SHP77 (cell line): ENCODE data around the gene CAP2.

Source experiments
- DNase-seq, 2 experiments: peaks; one replicate each; lab custom pipeline; 2025; lab: John Stamatoyannopoulos, UW

The CAP2 gene

DNA sequence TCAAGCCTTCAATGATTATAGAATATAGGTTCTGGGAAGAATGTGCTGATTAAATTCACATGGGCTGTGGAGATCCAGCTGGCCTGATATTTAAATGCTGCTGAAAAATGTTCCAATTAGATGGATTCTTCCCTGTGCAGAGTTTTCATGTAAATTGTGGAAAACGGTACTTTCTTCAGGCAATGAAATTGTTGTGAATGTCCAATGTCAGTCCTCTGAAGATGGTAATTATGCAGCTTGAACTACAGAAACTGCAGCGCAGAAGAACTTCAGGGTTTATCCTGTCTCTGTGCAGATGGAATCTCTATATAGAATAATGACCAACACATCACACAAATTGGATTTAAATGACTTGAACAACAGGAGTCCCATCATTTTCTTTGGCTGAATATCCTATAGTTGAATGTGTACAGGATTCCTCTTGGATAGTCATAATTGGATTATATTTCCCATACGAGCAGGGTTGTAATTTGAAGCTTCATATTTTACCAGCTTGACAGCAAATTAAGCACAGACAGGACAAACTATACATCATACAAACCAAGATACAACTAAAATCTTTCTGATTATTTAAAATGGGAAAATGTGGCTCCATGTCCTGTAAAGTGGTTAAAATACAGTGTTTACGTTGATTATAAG lies 82.3 kb downstream of the CAP2 start:
- no peak for DNase-seq

GRCh38 chr6:17476511-17476910 lies 83.1 kb downstream of the CAP2 start:
- DNase-seq: no peak

DNA sequence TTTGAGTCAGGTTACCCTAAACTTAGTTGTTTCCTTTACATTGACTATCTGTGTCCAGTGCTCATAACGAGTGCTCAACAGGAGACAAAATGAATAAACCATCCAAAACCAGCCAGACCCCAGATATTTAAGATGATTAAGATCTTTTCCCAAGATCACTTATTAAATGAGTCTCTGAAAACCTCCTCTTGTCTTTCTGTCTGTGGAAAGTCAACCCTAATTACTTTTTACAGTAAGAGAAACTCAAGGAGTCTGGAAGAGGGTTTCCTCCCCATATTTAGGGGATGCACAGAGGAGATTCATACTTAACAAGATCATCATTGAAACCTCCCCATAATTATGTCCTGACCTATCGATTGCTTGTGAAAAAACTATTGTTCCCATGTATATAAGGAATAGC lies 84.0 kb downstream of the CAP2 start:
- no peak for DNase-seq

DNA sequence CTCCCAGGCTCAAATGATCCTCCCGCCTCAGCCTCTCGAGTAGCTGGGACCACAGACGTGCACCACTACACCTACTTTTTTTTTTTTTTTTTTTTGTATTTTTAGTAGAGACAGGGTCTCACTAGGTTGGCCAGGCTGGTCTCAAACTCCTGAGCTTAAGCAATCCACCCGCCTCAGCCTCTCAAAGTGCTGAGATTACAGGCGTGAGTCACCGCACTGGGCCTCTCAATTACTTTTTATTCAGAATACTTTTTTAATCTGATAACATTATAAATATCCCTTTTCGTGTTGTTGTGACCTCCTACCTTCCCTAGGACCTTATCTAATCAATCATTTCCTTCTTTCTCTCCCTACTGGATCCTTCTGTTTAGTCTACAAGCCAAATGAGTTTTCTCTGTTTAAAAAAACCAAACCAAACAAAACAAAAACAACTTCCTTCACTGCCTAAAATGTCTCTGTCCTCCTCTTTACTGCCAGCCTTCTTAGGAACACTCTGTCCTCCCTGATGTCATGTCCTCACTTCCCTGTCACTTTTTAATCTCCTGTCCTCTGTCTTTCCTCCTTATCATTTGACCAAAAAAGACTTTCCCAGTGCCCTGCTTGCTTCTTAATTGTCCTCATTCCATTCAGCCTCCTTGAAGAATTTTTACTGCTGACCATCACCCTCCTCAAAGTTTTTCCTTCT lies 85.0 kb downstream of the CAP2 start:
- DNase-seq: no peak

- DNase-seq: no peak
Measured at GRCh38 chr6:17478946-17479345, 85.6 kb downstream of the CAP2 start.

- DNase-seq: no peak
Measured at GRCh38 chr6:17480476-17480875, 87.1 kb downstream of the CAP2 start.

GRCh38 chr6:17482711-17483110 lies 89.3 kb downstream of the CAP2 start:
- DNase-seq: no peak

DNA sequence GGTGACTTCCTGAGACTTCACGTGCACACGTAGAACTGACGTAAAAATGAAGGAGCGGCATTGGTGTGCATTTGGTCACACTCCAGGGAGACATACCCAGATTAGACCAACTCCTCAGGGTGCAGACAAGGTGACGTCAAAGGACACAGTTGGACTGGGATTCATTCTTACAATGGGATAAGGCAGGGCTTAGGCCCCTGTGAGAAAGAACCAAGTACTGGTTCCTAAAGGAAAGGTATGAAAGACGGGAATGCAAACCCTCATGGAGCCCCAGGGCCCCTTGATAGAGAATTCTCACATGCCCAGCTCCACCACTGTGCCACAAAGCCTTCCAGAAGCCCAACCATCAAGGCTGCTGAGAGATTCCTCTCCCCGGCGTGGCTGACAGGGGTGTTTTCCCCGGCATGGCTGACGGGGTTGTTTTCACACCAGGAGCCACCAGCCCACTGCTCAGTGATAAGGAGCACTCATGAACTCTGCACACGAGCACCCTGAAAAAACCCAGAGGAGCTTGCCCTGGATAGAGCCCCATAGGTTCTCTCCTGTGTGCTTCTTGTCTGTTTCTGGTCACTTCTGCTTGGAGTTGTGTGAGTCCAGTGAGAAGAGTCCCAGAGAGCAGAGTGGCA lies 90.1 kb downstream of the CAP2 start:
- no peak for DNase-seq

DNA sequence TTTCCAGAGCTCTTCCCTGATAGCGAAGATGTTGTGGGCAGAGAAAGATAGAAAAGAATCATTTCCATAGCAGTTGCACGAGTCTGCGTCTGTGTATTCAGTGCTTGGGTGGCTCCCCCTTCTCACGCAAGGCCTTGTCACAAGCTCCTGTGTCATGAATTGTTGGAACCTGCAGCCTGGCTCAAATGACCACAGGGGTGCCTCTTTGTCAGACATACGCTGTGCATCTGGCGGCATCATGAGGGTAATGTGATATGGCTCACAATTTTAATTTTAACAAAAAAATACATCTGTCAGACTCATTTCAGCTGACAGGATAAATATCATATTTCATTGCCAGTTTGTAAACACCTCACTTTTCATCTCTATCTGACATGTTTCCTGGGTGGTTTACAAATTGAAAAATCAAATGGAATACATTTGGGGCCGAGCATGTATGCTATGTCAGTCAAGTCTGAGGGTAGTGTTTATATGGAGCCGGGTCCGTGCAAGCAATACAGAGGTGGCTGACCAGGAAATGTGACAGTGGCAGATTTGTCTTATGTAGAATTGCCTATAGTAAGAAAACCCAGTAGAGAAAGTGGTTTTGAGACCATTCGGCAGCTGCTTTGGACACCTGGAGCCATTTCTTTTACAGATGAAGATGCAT lies 90.9 kb downstream of the CAP2 start:
- peak; percentile 67 to 69 for DNase-seq

DNA sequence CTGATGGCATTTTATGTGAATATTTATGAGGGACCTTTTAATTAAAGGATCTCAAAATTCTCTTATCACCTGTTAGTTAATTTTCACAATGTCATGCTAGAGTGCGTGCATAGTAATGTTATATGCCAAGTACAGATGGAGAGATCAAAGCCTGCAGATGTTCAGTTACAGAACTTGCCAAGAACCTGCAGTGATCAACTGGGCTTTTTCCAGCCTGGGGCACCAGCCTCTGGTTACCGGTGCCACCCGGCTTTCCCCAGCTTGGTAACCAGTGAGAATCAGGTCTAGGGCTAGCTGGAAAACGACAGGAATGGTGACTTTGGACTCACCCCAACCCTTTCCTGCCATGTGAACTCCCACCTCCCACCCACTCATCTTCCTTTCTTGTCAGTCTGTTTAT lies 91.8 kb downstream of the CAP2 start:
- no peak for DNase-seq

- no peak for DNase-seq
Measured at GRCh38 chr6:17485946-17486345, 92.6 kb downstream of the CAP2 start.

DNA sequence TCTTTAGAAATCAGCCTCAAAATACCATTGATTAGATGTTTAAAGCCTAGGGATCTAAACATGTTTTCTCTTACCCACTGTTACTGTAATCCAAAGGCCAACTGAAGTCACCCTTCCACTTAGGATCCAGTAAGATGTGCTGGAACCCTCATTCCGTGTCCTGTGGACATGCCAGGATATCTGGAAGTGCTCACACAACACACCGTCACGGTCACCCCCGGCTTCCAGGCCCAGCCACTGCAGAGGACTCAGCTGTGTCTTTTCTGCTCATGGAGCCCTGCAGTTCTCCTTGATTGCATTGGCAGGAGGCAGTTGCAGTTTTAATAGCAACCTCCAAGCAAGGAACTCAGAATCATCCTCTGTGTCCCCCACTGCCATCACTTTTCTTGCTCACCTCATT lies 93.3 kb downstream of the CAP2 start:
- DNase-seq: no peak

GRCh38 chr6:17490724-17491123 lies 97.3 kb downstream of the CAP2 start:
- no peak for DNase-seq

DNA sequence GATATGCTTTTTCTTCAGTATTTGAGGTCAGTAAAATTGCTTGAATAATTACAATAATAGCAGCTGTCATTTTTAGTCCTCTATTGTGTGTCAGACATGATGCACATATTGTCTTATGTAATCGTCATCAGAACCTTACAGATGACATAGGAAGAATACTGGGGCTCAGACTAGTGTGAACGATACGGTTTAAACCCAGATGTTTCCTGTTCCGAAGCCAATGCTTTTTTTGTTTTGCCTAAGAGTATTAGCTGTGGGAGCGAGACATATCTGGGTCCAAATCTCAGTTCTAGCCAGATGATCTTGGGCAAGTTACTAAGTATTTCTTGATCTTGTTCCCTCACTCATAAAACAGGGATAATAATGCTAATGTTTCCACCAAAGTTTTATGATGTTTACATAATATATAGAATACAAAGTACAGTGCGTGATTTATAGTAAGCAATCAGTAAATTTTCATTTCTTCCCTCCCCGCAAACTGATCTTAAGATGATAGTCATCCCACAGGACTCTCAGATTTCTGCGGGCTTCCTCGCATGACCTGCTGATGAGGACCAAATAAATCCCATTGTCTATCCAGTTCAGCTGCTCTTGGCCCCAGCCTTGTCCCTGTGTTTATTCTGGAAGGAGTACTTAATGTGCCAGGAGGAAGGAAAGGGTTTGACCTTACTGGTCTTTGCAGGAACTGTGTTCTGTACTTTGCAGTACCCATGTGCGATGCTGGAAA lies 98.2 kb downstream of the CAP2 start:
- no peak for DNase-seq

DNA sequence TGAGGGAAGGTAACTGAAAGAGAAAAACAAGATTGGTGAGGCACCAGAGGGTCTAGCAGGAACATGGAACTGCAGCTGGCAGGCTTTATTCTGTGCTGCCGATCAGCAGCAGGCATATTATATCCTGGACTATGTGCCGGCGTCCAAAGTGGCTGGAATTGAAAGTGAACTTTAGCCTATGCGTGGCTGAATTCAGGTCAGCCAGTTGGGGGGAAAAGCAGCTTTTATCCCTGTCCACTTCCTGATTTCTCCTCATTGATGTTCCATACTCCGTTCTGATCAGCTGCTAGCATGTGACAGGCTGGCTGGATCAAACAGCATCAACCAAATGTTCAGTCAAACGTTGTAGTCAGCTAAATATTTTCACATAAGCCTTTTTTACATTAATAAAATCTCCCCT lies 99.0 kb downstream of the CAP2 start:
- DNase-seq: no peak

GRCh38 chr6:17493286-17493685 lies 99.9 kb downstream of the CAP2 start:
- no peak for DNase-seq

DNA sequence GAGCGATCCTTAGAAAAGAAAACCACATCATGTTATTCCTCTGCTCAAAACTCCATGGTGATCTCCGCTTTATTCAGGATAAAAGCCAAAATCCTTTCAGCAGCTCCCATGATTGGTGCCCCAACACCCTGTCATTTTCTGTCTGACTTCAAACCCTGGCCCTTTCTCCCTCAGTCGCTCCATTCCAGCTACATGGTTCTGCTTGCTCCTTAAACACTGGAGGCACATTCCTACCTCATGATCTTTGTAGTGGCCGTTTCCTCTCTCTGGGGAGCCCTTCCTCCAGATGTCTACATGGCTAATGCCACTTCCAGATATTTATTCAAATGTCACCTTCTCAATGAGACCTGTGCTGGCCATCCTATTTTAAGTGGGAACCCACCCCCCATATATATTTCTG lies 100.8 kb downstream of the CAP2 start:
- no peak for DNase-seq

GRCh38 chr6:17494919-17495318 lies 101.5 kb downstream of the CAP2 start:
- no peak for DNase-seq

- no peak for DNase-seq
Measured at GRCh38 chr6:17497535-17498095, 104.2 kb downstream of the CAP2 start.

- no peak for DNase-seq
Measured at GRCh38 chr6:17501442-17501841, 108.0 kb downstream of the CAP2 start.

- DNase-seq: no peak
Measured at GRCh38 chr6:17501982-17502704, 108.7 kb downstream of the CAP2 start.
